Body of pancreas (tissue), 4 donors: ENCODE results near the gene ECHS1. TPM values are rescaled to one million over a fixed set of nuclear protein-coding genes. Genes with fewer than 3 reads are reported as not detected.
"Not testable (repeated sequence)": the region's sequence is repeated elsewhere in the genome, so short reads cannot be mapped to it uniquely, and the experiment has no call there.

Experiments
- ATAC-seq: fragments of 150-250 bp; one replicate; pipeline ENCODE4 v1.9.1; 2016
- DNase-seq, 4 donors: peaks; one replicate each; pipeline ENCODE4 v3.0.0-alpha.2; 2019
- H3K27ac ChIP-seq, 4 donors: fragments of 200-600 bp; sonication (generic); 1 replicate in 3 of 4; 2 replicates in 1 of 4; pipeline versions ENCODE4 v1.5.1 to v1.6.1; 2016 to 2019; ENCODE audit warnings: mild to moderate bottlenecking in 1 of 4, mixed read lengths in 1 of 4, moderate library complexity in 1 of 4
- H3K27me3 ChIP-seq, 2 donors: fragments of 200-600 bp; sonication (generic); one replicate each; pipeline ENCODE4 v1.6.0; 2016; ENCODE audit warnings: mild to moderate bottlenecking in 1 of 2
- H3K36me3 ChIP-seq, 2 donors: fragments of 200-600 bp; sonication (generic); replicated peaks in 1 of 2; 2 replicates each; pipeline ENCODE4 v1.5.1; 2016; ENCODE audit warnings: low read depth in 2 of 2; ENCODE audit not compliant: insufficient read depth in 1 of 2
- H3K4me1 ChIP-seq: fragments of 200-600 bp; sonication (generic); one replicate; pipeline ENCODE4 v1.6.0; 2016
- H3K4me3 ChIP-seq, 2 donors: fragments of 200-600 bp; sonication (generic); 1 replicate in 1 of 2; 2 replicates in 1 of 2; pipeline ENCODE4 v1.5.1; 2016 to 2019
- H3K9me3 ChIP-seq, 3 donors: fragments of 200-600 bp; sonication (generic); 1 replicate in 2 of 3; 2 replicates in 1 of 3; pipeline ENCODE4 v1.5.1; 2016
- CTCF ChIP-seq, 7 experiments: fragments of 450-650 bp in 4 of 7; fragments of 200-600 bp in 3 of 7; sonication (generic) in 3 of 7; IDR thresholded peaks; one replicate each; pipeline ENCODE4 v1.5.1; 2016 to 2019; ENCODE audit warnings: antibody characterized with exemption in 7 of 7
- POLR2A ChIP-seq, 3 donors: fragments of 450-650 bp; IDR thresholded peaks; one replicate each; pipeline ENCODE4 v1.6.1; 2016; ENCODE audit warnings: antibody characterized with exemption in 3 of 3, mild to moderate bottlenecking in 2 of 3
- WGBS, 2 donors: methylation state at CpG; one replicate each; pipeline ENCODE4 v1.1.5; 2017; 5-methylcytosine and 5-hydroxymethylcytosine counted together
- intact Hi-C: fragments of 100-400 bp; cut with DNase I; formaldehyde crosslinking; loops from one replicate; pipeline ENCODE4 v1.15.1; 2023
- total RNA-seq, 2 donors: library from RNA; depleted of rRNA; stranded (reverse); fragments of >200 nt; gene quantifications; one replicate each; pipeline ENCODE4 v1.1.0, GENCODE V29; 2016

Gene ECHS1
- total RNA-seq, 2 donors from 2014 or later: 44.4 to 71.9 TPM

GRCh38 chr10:133420028-133420427 is 46.9 kb upstream of the ECHS1 start:
- Histone ChIP-seq H3K27me3 (peaks cover 0 to 3% of the 10 kb centered on the region in 2 donors), H3K36me3 (peaks cover 0 to 7% of the 10 kb centered on the region in 2 donors), H3K4me1 (peaks cover 12% of the 10 kb centered on the region), H3K27ac (no peak overlapping the region), H3K4me3 (no peak overlapping the region), H3K9me3 (no peaks in the 10 kb centered on the region)
- ATAC-seq (no peak), DNase-seq (no peak)
- 92 to 94% methylated on average over 11 to 17 of the region's 17 CpGs for WGBS, 2 donors
- intact Hi-C loops: no loop called here
- TF ChIP-seq CTCF (IDR thresholded peaks at IDR 0.05) (no peak), POLR2A (IDR thresholded peaks at IDR 0.05) (no peak)

GRCh38 chr10:133419211-133419950 is 46.2 kb upstream of the ECHS1 start:
- WGBS, 2 donors: 87 to 90% methylated on average over 27 to 34 of the region's 34 CpGs
- peaks cover 0 to 3% of the 10 kb centered on the region in 2 donors for H3K27me3 ChIP-seq
- H3K27ac ChIP-seq: no peak overlapping the region
- DNase-seq (no peak), ATAC-seq (no peak)
- intact Hi-C loops: no loop called here
- no peak for TF ChIP-seq CTCF (IDR thresholded peaks at IDR 0.05)
- no peak for TF ChIP-seq POLR2A (IDR thresholded peaks at IDR 0.05)
- no peaks in the 10 kb centered on the region for H3K9me3 ChIP-seq
- peaks cover 0 to 7% of the 10 kb centered on the region in 2 donors for H3K36me3 ChIP-seq
- no peak overlapping the region for H3K4me3 ChIP-seq
- peaks cover 12% of the 10 kb centered on the region for H3K4me1 ChIP-seq

DNA sequence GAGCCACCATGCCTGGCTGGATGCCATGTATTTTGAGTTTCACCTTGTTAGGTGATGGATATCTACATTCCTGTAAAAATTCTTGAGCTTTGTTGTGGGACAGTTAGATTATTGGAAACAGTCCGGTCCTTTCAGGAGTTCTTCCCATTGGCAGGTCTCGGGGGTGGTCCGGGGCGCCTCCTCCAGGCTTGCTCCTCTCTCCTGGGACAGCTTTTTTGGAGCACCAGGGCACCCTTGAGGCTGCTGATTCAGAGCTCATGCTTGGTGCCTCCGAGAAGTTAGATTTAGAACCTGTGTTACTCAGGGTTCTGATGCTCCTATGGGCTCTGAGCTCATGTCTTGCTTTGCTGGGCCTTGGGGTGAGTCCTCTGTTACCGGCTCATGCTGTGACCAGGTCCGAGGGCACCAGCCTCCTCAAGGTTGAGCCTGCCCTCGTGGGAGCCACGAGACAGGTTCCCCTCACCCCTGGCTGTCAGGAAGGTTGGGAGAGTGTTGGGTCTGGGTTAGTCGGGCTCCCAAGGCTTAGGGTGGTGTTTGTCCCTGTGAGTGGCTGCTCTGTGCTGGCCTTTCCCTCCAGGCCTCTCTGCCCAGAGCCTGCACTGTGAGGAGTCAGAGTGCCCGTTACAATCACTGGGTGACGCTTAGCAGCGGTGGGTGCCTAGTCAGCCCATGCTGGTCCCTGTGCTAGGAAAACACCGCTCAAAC is 45.3 kb upstream of the ECHS1 start:
- TF ChIP-seq POLR2A (IDR thresholded peaks at IDR 0.05) (no peak), CTCF (IDR thresholded peaks at IDR 0.05) (no peak)
- 82 to 90% methylated on average over 4 to 14 of the region's 14 CpGs for WGBS, 2 donors
- intact Hi-C loops: no loop called here
- no peak overlapping the region for H3K27ac ChIP-seq
- peaks cover 0 to 3% of the 10 kb centered on the region in 2 donors for H3K27me3 ChIP-seq
- no peaks in the 10 kb centered on the region for H3K9me3 ChIP-seq
- DNase-seq (no peak), ATAC-seq (no peak)
- peaks cover 2 to 7% of the 10 kb centered on the region in 2 donors for H3K36me3 ChIP-seq
- H3K4me3 ChIP-seq: no peak overlapping the region
- peaks cover 9% of the 10 kb centered on the region for H3K4me1 ChIP-seq

DNA sequence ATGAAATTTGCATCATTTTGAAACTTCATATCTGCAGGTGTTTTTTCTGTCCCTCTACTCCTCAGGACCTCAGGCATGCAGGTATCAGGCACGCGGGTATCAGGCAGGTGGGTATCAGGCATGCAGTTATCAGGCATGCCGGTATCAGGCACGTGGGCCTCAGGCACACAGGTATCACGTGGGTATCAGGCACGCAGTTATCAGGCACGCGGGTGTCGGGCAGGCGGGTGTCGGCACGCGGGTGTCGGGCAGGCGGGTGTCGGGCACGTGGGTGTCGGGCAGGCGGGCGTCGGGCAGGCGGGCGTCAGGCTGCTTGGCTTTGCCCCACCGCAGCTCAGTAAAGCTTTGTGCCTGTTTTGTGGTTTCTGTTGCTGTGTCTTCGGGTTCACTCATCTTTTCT is 42.6 kb upstream of the ECHS1 start:
- TF ChIP-seq POLR2A (IDR thresholded peaks at IDR 0.05): no peak
- Histone ChIP-seq H3K27ac (no peak overlapping the region), H3K4me3 (no peak overlapping the region), H3K9me3 (no peaks in the 10 kb centered on the region), H3K36me3 (peaks cover 11 to 14% of the 10 kb centered on the region in 2 donors), H3K4me1 (no peaks in the 10 kb centered on the region), H3K27me3 (no peaks in the 10 kb centered on the region)
- 89 to 94% methylated on average over 25 of the region's 25 CpGs for whole genome bisulfite sequencing, 2 donors
- ATAC-seq (no peak), DNase-seq (no peak)
- intact Hi-C loops: no loop called here

DNA sequence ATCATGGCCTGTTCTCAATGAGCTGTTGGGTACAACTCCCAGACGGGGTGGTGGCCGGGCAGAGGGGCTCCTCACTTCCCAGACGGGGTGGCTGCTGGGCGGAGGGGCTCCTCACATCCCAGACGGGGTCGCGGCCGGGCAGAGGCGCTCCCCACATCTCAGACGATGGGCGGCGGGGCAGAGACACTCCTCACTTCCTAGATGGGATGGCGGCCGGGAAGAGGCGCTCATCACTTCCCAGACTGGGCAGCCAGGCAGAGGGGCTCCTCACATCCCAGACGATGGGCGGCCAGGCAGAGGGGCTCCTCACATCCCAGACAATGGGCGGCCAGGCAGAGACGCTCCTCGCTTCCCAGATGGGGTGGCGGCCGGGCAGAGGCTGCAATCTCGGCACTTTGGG is 41.2 kb upstream of the ECHS1 start:
- H3K36me3 ChIP-seq: peaks cover 7 to 14% of the 10 kb centered on the region in 2 donors
- H3K4me3 ChIP-seq, DNase-seq, H3K27ac ChIP-seq, H3K4me1 ChIP-seq, H3K9me3 ChIP-seq, ATAC-seq, H3K27me3 ChIP-seq, intact Hi-C loops: not testable (repeated sequence)
- 92 to 96% methylated on average over 5 to 14 of the region's 23 CpGs for WGBS, 2 donors
